ENCODE data around the gene ANKUB1.

DNA sequence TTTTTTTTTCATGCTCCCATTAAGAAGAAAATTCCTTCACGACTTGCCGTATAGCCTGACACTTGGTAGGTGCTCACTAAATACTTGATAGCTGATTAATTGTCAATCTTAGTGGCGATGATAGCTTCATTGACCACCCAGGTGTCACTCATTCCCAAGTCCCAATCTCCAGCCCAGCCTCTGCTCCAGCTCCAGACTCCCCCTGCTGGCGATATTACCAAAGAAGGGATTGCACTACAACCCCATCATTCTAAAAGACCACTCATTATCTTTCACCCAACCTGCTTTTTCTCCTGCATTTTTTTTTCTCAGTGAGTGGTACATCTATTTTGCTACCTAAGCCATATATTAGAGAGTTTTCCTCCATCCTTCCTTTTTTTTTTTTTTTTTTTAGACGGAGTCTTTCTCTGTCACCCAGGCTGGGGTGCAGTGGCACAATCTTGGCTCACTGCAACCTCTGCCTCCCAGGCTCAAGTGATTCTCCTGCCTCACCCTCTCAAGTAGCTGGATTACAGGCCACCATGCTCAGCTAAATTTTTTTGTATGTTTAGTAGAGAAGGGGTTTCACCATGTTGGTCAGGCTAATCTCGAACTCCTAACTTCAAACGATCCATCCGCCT lies 20.6 kb downstream of the ANKUB1 start:
- TF ChIP-seq, protein P1, sequence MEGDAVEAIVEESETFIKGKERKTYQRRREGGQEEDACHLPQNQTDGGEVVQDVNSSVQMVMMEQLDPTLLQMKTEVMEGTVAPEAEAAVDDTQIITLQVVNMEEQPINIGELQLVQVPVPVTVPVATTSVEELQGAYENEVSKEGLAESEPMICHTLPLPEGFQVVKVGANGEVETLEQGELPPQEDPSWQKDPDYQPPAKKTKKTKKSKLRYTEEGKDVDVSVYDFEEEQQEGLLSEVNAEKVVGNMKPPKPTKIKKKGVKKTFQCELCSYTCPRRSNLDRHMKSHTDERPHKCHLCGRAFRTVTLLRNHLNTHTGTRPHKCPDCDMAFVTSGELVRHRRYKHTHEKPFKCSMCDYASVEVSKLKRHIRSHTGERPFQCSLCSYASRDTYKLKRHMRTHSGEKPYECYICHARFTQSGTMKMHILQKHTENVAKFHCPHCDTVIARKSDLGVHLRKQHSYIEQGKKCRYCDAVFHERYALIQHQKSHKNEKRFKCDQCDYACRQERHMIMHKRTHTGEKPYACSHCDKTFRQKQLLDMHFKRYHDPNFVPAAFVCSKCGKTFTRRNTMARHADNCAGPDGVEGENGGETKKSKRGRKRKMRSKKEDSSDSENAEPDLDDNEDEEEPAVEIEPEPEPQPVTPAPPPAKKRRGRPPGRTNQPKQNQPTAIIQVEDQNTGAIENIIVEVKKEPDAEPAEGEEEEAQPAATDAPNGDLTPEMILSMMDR (IDR thresholded peaks at IDR 0.05) = peak; percentile 54 to 78 (median 75)
- TF ChIP-seq POLR2A (IDR thresholded peaks at IDR 0.05) = no peak

All from right lobe of liver (tissue), 4 donors.